ENCODE results near the gene LMNTD2.

The LMNTD2 gene

DNA sequence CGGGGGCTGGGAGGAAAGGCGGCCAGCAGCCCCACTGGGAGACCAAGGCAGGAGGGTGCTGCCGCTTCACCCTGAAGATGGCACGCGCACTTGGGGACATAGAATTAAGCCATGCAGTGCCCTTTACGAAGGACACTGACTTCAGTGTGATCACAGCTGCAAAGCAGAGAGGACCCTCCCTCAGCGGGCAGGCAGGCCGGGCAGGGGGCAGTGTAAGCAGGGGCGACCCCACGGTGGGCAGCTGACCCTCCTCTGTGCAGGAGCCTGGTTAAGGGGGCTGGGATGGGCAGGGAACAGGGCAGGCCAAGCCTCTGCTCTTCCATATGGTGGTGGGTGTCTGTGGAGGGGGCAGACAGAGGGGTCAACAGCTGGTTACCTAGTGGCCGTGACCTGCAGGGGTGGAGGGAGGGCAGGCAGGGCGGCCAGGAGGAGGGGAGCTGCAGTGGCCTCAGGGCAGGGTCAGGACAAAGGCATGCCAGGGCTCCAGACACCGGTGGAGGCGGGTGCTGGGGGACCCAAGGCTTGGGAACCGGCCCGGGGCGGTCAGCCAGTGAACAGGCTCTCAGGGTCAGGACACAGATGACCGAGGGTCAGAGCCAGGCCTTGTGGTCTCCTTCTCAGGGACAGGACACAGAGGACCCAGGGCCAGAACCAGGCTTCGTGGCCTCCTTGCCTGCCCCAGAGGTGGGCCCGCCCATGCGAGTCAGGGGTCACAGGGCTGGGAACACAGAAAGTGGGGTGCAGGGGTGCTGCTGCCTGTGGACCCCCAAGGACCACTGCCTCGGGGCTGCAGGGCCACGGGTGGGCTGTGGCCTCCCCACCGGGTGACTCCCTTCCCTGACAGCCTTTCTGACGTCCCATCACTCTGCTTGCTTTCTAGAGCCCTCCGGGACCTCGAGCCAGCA is 7.2 kb downstream of the LMNTD2 start:
- DNase-seq (ENCODE audit: low spot score) = no peak

DNA sequence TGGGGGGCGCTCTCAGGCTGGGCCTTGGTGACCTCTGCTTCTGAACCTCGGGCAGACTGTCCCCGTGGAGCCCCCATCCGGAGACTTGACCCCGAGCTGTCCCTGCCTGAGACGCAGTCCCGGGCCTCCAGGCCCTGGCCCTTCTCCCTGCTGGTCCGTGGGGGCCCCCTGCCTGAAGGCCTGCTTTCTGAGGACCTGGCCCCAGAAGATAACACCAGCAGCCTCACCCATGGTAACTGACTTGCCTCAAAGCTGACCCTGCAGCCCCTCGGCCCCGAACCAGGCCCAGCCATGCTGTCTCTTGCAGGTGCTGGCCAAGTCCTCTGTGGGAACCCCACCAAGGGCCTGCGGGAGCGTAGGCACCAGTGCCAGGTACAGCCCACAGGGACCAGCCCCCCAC is 8.9 kb downstream of the LMNTD2 start:
- no peak for DNase-seq (ENCODE audit: low spot score)

DNA sequence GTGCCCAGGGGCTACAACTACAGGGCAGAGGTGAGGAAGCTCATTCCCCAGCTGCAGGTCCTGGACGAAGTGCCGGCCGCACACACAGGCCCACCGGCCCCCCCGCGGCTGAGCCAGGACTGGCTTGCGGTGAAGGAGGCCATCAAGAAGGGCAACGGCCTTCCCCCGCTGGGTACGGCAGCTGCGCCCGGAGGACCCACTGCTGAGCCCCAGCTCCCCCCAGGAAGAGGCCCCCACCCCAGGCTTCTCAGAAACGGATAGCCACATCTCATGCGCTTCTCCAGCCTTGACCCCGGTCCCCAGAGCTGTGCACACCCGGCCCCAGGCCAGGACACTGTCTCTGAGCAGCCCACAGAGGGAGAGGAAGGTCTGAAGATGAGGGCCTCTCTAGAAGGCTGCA is 9.4 kb downstream of the LMNTD2 start:
- DNase-seq (ENCODE audit: low spot score) = no peak

DNA sequence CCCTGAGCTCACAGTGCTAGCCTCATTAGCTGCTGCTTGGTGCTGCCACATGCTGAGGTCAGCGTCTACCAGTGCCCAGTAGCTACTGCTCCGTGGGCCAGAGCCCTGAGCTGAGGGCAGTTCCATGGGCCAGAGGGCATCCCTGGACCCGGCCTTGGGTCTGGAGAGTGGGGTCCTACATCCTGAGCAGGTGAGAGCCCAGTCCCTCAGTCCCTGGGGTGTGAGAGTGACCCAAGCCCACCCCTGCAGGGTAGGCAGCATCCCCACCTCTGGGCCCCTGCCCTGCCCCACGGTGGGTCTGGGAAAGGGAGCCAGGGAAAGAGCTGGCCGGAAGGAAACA is 9.8 kb downstream of the LMNTD2 start:
- no peak for DNase-seq (ENCODE audit: low spot score)

DNA sequence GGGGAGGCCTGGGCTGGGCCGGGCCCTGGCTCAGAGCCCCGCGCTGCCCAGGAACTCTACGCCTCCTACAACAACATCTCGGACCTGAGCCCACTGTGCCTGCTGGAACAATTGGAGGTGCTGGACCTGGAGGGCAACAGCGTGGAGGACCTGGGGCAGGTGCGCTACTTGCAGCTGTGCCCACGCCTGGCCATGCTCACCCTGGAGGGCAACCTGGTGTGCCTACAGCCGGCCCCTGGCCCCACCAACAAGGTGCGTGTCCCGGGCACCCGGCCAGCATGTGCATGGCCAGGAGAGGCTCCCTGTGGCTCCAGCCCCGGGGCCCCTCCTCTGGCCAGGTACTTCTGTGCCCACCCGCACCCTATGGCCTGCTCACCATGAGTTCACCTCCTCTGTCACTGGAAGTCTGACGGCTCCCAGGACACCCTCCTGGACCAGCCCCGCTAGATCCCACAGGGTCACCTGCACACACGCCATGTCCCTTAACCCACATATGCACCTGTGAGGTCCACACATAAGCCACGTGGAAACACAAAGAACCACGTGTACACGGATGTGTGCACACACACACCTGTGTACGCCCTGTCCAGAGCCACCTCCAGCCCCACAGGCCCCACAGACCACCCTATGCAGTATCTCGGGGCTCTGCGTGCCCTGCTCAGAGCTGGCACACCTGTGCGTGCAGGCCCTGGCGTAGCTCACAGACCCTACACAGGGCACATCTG is 10.4 kb downstream of the LMNTD2 start:
- DNase-seq (ENCODE audit: low spot score) = no peak

DNA sequence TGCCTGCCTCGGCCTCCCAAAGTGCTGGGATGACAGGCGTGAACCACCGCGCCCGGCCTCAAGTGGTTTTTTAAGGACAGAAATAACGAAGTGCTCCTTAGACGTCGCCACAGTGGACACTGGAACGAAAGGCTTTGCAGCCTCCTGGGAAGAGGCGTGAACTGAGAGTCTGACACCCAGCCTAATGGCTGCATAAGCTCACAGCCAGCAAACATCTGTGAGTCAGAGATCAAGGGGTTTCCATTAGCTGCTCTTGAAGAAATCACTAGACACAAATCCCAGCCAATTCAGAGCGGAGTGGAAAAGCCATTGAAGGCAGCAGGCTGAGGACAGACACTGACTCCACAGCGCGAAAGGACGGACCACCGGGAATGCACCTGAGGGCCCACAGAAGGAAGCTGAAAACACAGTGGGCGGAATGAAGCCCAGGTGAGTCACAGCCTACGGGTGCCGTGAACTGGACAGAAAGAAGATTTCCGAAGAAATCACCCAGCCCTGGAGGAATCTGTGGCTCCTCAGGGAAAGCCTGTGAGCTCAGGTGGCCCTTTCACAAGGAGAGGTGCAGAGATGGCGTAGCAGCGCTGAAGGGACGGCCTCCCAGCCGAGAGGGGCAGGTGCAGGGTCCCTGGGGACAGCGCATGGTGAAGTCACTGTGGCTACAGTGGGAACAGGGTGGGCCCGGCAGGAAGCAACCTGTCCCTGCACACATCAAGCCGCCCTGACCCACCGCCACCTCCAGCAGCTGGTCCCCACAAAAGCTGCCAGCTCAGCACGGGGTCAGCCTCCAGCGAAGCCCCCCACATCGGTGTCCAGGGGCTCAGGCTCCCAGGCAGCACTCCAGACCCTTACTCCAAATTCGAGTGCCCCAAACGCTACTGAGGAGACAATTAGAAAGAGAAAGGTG is 11.6 kb downstream of the LMNTD2 start:
- no peak for DNase-seq (ENCODE audit: low spot score)

DNA sequence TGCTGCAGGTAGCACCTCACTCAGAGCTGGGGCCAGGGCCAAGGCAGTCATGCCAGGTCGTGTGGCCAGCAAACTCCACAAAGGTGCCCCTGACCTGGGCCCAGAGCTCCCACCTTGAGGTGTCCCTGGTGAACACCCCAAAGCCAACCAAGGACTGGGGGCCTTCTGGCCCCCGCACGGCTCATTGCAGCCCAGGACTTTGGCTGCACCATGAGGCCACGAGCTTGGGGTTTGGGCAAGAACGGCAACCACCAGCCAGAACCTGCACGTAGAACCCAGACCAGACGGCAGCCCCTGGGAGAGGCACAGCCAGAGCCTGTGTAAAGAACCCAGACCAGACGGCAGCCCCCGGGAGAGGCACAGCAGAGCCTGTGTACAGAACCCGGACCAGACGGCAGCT is 15.4 kb downstream of the LMNTD2 start:
- no peak for DNase-seq (ENCODE audit: low spot score)

DNA sequence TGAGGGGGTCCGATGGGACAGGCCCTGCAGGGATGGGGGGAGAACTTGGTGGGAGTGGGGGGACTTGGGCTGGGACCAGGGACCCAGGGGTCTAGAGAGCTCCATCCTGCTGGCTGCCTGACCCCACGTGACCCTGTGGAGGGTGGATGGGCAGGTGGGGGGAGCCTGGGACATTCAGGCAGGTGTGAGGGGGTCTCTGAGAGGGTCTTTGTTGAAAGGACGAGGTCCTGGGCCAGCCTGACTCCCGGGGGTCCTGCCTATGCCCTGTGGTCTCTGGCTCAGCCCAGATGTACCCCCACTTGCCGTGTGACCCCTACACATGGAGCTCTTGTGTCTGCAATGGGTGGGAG is 15.7 kb downstream of the LMNTD2 start:
- no peak for DNase-seq (ENCODE audit: low spot score)

DNA sequence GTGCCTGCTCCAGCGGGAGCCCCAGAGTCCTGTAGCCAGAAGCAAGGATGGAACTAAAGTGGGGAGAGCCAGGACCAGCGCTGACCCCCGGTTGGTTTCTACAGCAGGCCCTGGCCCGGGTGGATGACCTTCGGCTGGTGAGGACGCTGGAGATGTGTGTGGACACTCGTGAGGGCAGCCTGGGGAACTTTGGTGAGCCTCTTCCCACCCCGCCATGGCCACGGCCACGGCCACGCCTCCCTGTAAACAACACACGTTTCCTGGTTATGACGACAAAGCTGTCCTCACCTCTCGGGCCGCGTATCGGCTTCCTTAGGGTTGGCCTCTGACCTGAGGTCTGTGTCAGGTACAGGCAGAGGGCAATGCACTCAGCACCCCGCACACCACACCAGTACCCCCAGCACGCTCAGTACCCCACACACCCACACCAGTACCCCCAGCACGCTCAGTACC is 19.1 kb downstream of the LMNTD2 start:
- DNase-seq (ENCODE audit: low spot score) = no peak

DNA sequence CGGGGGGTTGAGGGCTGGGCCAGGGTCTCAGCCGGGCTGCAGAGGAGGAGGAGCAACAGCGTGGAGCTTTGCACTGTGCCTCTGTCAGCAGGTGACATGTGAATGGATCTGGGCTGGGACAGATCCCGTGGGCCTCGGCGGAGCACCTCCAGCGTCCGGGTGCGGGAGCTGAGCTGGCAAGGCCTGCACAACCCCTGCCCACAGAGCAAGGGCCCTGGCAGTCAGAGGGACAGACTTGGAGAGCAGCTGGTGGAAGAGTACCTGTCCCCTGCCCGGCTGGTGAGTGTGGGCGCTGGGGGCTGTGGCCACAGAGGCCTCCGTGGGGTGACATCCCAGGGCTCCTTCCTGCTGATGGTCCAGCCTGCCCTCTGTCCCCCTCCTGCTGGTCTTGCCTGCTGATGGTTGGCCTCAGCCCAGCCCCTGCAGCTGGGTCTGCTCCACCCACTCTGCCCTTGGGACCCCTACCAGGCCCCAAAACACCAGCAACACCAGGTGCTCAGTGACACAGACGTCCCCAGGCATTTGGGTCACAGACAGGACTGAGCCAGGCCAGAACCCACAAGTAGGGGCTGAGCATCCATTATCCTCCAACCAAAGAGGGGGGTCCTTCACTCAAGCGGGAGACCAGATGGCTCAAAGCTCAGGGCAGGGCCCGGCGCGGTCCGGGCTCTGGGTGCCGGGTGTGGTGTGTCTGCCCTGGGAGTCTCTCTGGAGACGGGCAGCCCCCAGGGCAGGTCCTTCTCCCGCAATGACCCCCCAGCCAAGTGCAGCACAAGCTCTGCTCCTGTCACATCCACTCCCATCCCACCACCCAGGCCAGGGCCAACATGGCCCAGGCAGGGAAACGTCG is 19.7 kb downstream of the LMNTD2 start:
- no peak for DNase-seq (ENCODE audit: low spot score)

DNA sequence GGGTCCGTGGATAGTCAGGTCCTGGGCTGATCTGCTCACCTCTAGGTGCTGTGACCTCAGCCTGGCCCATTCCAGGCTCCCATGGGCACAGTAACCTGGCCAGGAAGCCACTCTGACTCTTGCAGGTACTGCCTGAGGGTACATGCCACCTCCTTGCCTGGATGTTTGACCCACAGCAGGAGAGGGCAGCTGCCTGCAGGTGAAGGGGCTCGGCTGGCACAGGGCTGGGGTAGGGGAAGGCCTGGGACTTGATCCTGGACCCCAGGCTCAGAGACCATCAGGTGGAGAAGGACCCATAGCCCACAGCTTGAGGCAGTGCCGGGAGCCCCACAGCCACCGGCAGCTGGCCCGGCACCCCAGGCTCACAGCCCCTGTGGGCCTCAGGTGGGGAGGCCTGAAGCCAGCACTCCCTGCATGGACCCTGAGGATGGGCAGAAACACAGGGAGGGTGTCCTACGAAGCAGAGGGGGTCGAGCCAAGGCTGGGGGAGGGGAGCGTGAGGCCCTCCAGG is 20.5 kb downstream of the LMNTD2 start:
- no peak for DNase-seq (ENCODE audit: low spot score)

DNA sequence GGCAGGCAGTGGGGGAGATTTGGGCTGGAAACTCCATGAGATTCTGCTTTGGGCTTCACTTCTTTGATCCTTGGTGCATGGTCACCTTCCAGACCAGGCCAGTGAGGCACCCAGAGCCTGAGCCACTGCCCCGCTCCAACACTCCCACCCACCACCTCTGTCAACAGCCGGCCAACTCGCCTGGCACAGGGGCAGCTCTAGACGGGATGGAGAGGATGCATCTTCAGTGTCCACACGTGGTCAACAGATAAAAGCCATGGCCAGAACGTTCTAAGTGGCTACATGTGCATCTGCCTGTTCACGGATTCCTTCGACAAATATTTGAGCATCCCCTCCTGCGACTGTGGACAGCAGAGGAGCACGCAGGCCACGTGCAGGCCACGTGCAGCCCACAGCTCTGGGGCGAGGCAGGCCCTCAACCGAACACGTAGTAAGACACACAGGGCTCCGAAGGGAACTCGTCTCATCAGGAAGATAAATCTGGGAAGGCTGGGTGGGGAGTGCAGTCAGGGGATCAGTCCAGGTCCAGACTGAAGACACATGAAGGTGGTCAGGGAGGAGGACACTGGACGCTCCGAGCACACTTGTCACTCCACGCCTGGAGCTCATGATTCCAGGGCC is 22.0 kb downstream of the LMNTD2 start:
- no peak for DNase-seq (ENCODE audit: low spot score)

DNA sequence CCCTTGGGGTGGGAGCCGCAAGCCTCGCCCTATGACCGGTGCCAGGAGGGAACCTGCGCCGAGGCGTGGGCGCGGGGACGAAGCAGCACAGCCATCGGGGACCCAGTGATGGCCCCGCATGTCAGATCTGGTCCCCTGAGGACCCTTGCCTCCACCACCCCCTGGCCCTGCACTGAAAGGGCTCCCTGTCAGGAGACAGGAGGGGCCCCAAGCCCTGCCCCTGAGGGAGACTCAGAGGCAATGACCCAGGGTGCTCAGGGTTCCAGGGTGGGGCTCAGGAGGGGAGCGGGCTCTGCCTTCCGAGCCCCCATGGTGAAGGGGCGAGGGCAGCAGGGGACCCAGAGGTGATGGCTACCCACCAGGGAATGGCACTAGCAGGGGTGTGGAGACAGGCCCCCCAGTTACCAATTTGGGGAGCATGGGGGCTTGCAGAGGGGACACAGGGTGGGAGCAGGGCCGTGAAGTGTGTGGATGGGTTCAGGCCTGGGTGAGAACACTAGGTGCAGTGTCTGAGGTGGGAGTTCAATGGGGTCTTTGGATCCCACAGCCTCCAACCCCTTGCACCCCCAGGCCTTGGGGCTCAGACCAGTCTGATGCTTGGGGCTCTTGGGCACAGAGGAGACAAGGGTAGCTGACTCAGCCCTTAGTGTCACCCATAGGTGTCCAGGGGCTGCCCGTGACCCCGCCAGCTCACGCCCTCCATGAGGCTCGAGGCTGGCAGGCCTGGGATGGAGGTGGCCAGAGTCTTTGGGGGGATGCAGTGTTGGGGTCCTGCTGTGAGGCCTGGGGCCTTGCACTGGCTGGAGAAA is 22.7 kb downstream of the LMNTD2 start:
- DNase-seq (ENCODE audit: low spot score) = no peak

DNA sequence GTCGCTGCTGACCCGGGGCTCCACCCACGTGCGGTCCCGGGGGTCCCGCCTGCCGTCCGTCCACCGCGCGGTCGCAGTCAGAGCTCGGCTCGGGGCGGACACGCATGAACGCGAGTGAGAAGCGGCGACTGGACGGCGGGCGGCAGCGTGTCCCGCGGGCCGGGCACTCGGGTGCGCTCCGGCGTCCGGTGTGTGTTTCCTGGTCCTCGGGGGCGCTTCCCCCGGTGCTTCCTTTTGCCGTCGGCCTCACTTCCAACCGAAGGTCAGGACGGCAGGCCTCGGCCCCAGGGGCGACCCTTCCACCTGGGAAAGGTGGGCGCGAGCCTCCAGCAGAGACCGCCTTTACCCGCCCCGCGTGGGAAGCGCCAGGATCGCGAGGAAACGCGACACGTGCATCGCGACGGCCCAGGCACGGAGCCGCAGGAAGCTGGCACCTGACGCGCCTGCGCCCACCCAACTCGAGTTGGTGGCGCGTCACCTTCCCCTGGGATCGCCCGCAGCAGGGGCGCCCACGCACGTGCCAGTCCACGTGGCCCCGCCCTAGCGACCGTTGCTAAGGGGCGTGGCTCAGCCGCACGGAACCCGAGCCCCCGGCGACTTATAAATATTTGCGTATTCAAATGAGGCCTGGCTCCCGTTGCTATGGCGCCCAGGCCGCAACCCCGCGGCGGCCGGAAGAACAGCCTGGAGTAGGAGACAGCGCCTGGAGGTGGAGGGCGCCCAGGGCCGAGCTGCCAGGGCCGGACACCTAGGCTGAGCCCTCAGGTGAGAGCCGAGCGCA is 23.5 kb downstream of the LMNTD2 start, which contains the start of gene LRRC56:
LRRC56 (plus strand) TSS at position 687 of the 781 bp plus-strand sequence. CDS start 3,158 bp downstream, outside the sequence.
- DNase-seq (ENCODE audit: low spot score) = peak; percentile 99

DNA sequence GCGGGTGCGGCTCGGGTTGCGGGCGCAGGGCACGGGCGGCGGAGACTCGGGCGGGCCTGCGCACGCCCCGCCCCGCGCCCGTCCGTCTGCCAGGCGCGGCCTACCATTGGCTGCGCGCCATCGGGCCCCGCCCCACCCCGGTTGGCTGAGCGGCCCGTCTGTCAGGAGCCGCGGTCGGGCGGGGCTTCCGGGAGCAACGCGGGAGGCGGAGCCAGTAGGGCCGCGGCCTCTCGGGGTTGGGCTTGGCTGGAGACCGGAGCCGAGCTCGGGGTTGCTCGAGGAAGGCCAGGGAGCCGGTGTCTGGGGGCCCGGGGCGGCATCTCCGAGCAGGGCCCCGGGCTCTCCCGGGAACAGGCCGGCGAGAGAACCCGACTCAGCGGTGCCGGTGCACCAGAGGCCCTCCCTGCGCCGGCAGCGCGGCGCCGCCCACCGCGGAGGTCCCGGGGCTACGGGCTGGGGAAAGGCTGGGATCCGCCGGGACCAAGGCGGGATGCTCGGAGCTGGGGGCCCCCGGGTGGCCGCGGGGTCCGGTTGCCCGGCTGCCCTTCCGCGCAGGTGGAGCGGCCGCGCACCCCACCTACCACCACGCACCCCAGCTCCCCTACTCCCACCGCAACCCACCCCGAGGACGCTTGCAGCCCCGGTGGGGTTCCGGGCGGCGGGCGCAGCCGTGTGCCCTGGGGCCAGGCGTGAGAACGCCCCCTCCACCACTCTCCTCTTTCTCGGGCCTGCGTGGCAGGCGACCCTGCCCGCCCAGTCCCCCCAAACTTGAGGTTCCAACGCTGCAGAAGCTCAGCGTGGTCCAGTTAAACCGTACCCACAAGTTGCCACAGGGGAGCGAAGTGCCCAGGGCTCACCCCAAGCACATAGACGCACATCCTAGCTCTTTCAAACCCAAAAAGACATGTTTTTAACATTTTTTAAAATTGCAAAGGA is 24.8 kb downstream of the LMNTD2 start, which contains the start of gene HRAS:
HRAS (minus strand) TSS at position 58 of the 936 bp plus-strand sequence.
- DNase-seq (ENCODE audit: low spot score) = peak; percentile 100

DNA sequence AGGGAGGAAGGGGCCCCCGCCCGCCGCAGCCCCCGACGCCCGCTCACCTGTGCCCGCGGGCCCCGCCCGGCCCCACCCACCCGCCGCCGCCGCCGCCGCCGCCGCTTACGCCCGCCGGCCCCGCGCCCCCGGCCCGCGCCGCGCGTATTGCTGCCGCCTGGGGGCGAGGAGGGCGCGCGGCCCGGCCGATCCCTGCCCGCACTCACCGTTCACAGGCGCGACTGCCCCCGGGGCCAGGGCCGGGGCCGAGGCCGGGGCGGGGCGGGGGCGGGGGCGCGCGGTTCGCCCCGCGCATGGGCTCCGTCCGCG is 25.4 kb downstream of the LMNTD2 start:
- DNase-seq (ENCODE audit: low spot score) = no peak

DNA sequence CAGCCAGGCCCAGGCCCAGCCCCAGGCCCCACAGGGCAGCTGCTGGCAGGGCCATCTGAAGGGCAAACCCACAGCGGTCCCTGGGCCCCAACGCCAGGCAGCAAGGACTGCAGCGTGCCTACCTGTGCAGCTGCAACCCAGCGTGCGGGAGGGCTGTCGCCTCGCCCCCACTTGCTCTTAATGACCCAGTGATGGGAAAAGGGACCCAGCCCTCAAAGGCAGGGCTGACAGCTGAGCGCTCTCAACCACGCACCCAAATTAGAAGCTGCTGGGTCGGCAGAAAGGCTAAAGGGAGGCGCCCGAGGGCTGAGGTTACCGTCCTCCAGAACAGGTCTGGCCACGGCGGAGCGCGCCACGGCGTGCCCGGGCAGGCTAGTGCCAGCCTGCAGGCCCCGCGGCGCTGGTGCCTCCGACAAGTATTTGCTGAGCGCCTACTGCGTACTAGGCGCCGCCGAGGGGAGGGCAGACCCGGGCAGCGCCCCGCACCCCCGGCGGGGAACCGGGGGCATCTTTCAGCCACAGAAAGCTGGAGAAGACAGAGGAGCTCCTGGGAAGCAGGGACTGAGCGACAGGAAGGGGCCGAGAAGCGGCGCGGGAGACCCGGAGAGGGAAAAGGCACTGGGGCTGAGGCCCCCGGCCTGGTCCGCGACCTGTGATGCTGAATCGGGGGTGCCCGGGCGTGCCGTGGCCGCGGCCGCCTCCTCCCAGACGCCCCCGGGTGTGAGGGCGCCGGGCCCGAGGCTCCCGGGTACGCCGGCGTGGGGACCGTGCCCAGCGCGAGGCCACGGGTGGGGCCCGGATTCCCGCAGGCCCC is 25.9 kb downstream of the LMNTD2 start:
- DNase-seq (ENCODE audit: low spot score) = peak; percentile 57
